Colonic mucosa (tissue), 4 donors: Measurements from ENCODE around the gene MRPS15. TPM values are rescaled to one million over a fixed set of nuclear protein-coding genes. Genes with fewer than 3 reads are reported as not detected.

Experiments used
- DNase-seq: peaks from one replicate; pipeline ENCODE4 v3.0.0-alpha.2; 2020
- H3K27ac ChIP-seq: fragments of 200-600 bp; one replicate; pipeline ENCODE4 v1.8.0; 2021
- H3K27me3 ChIP-seq: fragments of 200-600 bp; one replicate; pipeline ENCODE4 v1.8.0; 2021
- H3K36me3 ChIP-seq: fragments of 200-600 bp; one replicate; pipeline ENCODE4 v1.8.0; 2021
- H3K4me1 ChIP-seq: fragments of 200-600 bp; one replicate; pipeline ENCODE4 v1.8.0; 2021; ENCODE audit warnings: mild to moderate bottlenecking
- H3K4me3 ChIP-seq: fragments of 200-600 bp; one replicate; pipeline ENCODE4 v1.8.0; 2021
- H3K9ac ChIP-seq, 2 donors: one replicate each; pipeline ENCODE4 v1.7.0; 2013; ENCODE audit warnings: control low read depth in 2 of 2, low read depth in 2 of 2, low read length in 2 of 2
- H3K9me3 ChIP-seq: fragments of 200-600 bp; one replicate; pipeline ENCODE4 v1.8.0; 2021
- intact Hi-C: fragments of 100-400 bp; cut with DNase I; formaldehyde crosslinking; loops from one replicate; pipeline ENCODE4 v1.14.1; 2022
- total RNA-seq, 2 donors: library from RNA; stranded (reverse); fragmentation: NEBNext Ultra II Directional in 1 of 2; extraction: Animal tissue kit (Norgen Biotek cat#: 25700) in 1 of 2; gene quantifications; one replicate each; pipeline ENCODE4 v1.2.1, GENCODE V29; 2021
- TF ChIP-seq, protein P1 (sequence below): fragments of 200-600 bp; IDR thresholded peaks from one replicate; pipeline ENCODE4 v1.8.0; 2022; ENCODE audit warnings: antibody characterized with exemption, mild to moderate bottlenecking
- donor health status: healthy.
- donor health status: DM: no; HTN: no; CAD: no.
- donor health status: DM: no; HTN: no; CAD: no.

Gene MRPS15
- total RNA-seq, 2 donors from 2014 or later, result 57.9 to 106 TPM

DNA sequence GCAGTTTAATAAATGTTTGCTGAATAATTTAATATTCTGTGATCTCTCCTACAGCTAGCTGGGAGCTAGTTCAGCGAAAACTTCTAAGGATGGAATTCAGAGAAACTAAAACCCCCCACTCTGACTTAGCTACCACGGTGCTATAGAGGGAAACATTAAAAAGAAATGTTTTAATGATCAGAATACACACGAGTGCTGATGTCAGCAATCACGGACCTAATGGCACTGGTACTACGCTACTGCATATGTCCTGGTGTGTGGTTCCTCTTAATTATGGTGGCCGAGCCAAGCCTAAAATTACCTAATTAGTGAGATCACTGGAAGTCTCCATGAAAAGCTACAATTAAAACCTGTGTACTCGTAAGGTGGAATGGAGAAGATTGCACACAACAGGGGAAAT, 42.5 kb downstream of the MRPS15 start:
- H3K27me3 ChIP-seq, result no peaks in the 10 kb centered on the region
- no peaks in the 10 kb centered on the region for H3K36me3 ChIP-seq
- intact Hi-C loops, result loop anchor here (2.0 to 10.0 kb wide), 3 partner anchors 51 to 327 kb away; no protein-coding TSS in a partner anchor
- no peaks in the 10 kb centered on the region for H3K9me3 ChIP-seq
- DNase-seq, result no peak
- H3K4me3 ChIP-seq, result no peak overlapping the region
- H3K9ac ChIP-seq, result no peak overlapping the region
- no peak overlapping the region for H3K27ac ChIP-seq
- no peaks in the 10 kb centered on the region for H3K4me1 ChIP-seq
- TF ChIP-seq, protein P1, sequence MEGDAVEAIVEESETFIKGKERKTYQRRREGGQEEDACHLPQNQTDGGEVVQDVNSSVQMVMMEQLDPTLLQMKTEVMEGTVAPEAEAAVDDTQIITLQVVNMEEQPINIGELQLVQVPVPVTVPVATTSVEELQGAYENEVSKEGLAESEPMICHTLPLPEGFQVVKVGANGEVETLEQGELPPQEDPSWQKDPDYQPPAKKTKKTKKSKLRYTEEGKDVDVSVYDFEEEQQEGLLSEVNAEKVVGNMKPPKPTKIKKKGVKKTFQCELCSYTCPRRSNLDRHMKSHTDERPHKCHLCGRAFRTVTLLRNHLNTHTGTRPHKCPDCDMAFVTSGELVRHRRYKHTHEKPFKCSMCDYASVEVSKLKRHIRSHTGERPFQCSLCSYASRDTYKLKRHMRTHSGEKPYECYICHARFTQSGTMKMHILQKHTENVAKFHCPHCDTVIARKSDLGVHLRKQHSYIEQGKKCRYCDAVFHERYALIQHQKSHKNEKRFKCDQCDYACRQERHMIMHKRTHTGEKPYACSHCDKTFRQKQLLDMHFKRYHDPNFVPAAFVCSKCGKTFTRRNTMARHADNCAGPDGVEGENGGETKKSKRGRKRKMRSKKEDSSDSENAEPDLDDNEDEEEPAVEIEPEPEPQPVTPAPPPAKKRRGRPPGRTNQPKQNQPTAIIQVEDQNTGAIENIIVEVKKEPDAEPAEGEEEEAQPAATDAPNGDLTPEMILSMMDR, result no peak

GRCh38 chr1:36420836-36421317, 43.3 kb downstream of the MRPS15 start:
- Histone ChIP-seq H3K27me3 (no peaks in the 10 kb centered on the region), H3K4me1 (no peaks in the 10 kb centered on the region), H3K36me3 (no peaks in the 10 kb centered on the region), H3K9ac (peak overlapping the region in 1 of 2 donors; percentile 0), H3K27ac (no peak overlapping the region), H3K9me3 (no peaks in the 10 kb centered on the region), H3K4me3 (no peak overlapping the region)
- DNase-seq, result peak; percentile 96
- TF ChIP-seq, protein P1, result peak; percentile 95
- intact Hi-C loops, result loop anchor here (2.0 to 10.0 kb wide), 3 partner anchors 50 to 326 kb away; no protein-coding TSS in a partner anchor

DNA sequence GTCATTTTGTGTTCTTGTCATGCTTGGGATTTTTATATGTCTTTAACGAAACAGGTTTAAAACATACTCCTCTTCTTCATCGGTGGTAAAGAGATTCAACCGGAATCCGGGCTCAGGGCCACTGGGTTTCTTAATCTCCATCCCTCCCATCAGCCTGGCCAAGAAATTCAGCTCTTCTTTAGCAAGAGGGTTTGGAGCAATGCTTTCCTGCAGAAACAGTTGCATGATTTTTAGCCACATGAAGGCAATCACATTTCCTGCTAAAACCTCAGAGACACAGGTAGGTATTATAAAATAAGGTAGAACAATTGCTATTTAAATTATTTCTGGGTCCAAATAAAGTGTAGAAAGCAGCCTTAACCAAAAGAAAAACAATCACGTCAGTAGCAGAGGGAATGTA, 43.8 kb downstream of the MRPS15 start:
- Histone ChIP-seq H3K4me1 (no peaks in the 10 kb centered on the region), H3K27ac (no peak overlapping the region), H3K9me3 (no peaks in the 10 kb centered on the region), H3K9ac (peak overlapping the region in 1 of 2 donors; percentile 0), H3K36me3 (no peaks in the 10 kb centered on the region), H3K27me3 (no peaks in the 10 kb centered on the region), H3K4me3 (no peak overlapping the region)
- intact Hi-C loops, result loop anchor here (2.0 to 10.0 kb wide), 3 partner anchors 50 to 326 kb away; no protein-coding TSS in a partner anchor
- DNase-seq, result no peak
- TF ChIP-seq, protein P1, result no peak

DNA sequence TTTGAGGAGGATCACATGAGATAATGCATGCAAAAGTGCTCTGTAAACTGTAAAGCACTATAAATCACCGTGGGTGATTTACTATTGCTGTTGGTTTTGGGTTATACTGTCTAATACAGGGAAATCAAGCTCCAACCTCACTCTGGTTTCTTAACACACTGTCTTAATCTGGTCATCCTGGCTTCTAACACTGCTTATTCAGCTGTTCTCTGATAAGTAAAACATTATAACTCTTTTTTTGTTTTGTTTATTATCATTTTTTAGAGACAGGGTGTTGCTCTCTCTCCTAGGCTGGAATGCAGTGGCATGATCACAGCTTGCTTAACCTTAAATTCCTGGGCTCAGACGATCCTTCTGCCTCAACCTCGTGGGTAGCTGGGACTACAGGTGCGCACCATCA, 44.6 kb downstream of the MRPS15 start:
- Histone ChIP-seq H3K9ac (no peak overlapping the region), H3K4me1 (no peaks in the 10 kb centered on the region), H3K27ac (no peak overlapping the region), H3K9me3 (no peaks in the 10 kb centered on the region), H3K4me3 (no peak overlapping the region), H3K36me3 (no peaks in the 10 kb centered on the region), H3K27me3 (no peaks in the 10 kb centered on the region)
- intact Hi-C loops, result no loop called here
- TF ChIP-seq, protein P1, result no peak
- DNase-seq, result no peak

- no peak for DNase-seq
- TF ChIP-seq, protein P1, result no peak
- Histone ChIP-seq H3K4me3 (no peak overlapping the region), H3K9ac (no peak overlapping the region), H3K36me3 (no peaks in the 10 kb centered on the region), H3K27me3 (no peaks in the 10 kb centered on the region), H3K9me3 (no peaks in the 10 kb centered on the region), H3K27ac (no peak overlapping the region), H3K4me1 (no peaks in the 10 kb centered on the region)
- intact Hi-C loops, result no loop called here
These were observed 45.0 kb downstream of the MRPS15 start for GRCh38 chr1:36419140-36419539.
